Endothelial cell of umbilical vein (primary cell): ENCODE measurements around the gene DAB2. TPM values are rescaled to one million over a fixed set of nuclear protein-coding genes. Genes with fewer than 3 reads are reported as not detected.
"Not testable (repeated sequence)": the region's sequence is repeated elsewhere in the genome, so short reads cannot be mapped to it uniquely, and the experiment has no call there.

ENCODE experiments used
- BruUV-seq: library from RNA; stranded (reverse); fragments of 400-500 nt; replicated peaks from 2 replicates; lab custom pipeline; 2021; lab: Mats Ljungman, UMichigan
- CTCF ChIA-PET: fragments of 300-600, 350-600 bp; sonication (Branson Sonifier 250); formaldehyde crosslinking; loops from one replicate; lab custom pipeline; 2021; ENCODE audit warnings: antibody characterized with exemption, inconsistent platforms; lab: Charles Lee
- POLR2A ChIA-PET: fragments of 300-600, 350-600 bp; sonication (Branson Sonifier 250); formaldehyde crosslinking; loops from one replicate; lab custom pipeline; 2021; ENCODE audit warnings: antibody characterized with exemption, inconsistent platforms; lab: Charles Lee
- DNase-seq: peaks from one replicate; pipeline ENCODE4 v3.0.0-alpha.2; 2011; ENCODE audit warnings: low read depth, low spot score
- FAIRE-seq: peaks from 2 replicates; lab custom pipeline; 2011; peaks lifted over from hg19 to GRCh38; lab: Jason Lieb, UNC
- H2AFZ ChIP-seq: 2 replicates; pipeline ENCODE4 v1.6.0; 2012; ENCODE audit warnings: low read depth, low read length, control low read depth, inconsistent platforms
- H3K27ac ChIP-seq: 2 replicates; pipeline ENCODE4 v1.5.1; 2011; ENCODE audit warnings: low read depth, mild to moderate bottlenecking, control low read depth, low read length, moderate library complexity; ENCODE audit not compliant: insufficient read depth
- H3K27me3 ChIP-seq, 2 experiments: 2 replicates each; pipeline versions ENCODE4 v1.6.0 to v1.6.1; 2011; ENCODE audit warnings: low read length in 2 of 2, mixed read lengths in 1 of 2; ENCODE audit not compliant: control insufficient read depth in 2 of 2, insufficient read depth in 2 of 2
- H3K36me3 ChIP-seq, 2 experiments: 2 replicates in 1 of 2; 3 replicates in 1 of 2; pipeline ENCODE4 v1.5.1; 2011; ENCODE audit warnings: low read length in 2 of 2, mild to moderate bottlenecking in 1 of 2, moderate library complexity in 1 of 2; ENCODE audit not compliant: control insufficient read depth in 2 of 2, insufficient read depth in 2 of 2; ENCODE audit errors: extremely low read depth in 1 of 2
- H3K4me1 ChIP-seq: 3 replicates; pipeline ENCODE4 v1.5.1; 2011; ENCODE audit warnings: mild to moderate bottlenecking, low read length; ENCODE audit not compliant: control insufficient read depth, insufficient read depth; ENCODE audit errors: extremely low read depth
- H3K4me2 ChIP-seq: 2 replicates; pipeline ENCODE4 v1.6.1; 2011; ENCODE audit warnings: low read length, control low read depth, mixed read lengths; ENCODE audit not compliant: insufficient read depth
- H3K4me3 ChIP-seq, 3 experiments: fragments of 200-600 bp in 1 of 3; sonication (generic), shearing (Covaris generic) in 1 of 3; replicated peaks in 1 of 3; 2 replicates each; pipeline ENCODE4 v1.5.1; 2011 to 2016; ENCODE audit warnings: control low read depth in 3 of 3, low read length in 3 of 3, mild to moderate bottlenecking in 2 of 3, inconsistent platforms in 1 of 3, low read depth in 1 of 3, moderate library complexity in 1 of 3; ENCODE audit not compliant: insufficient read depth in 1 of 3
- H3K79me2 ChIP-seq: 2 replicates; pipeline ENCODE4 v1.6.0; 2012; ENCODE audit warnings: low read length, inconsistent platforms; ENCODE audit not compliant: control insufficient read depth, insufficient read depth
- H3K9ac ChIP-seq: replicated peaks from 2 replicates; pipeline ENCODE3; 2011; ENCODE audit warnings: low read length, control low read depth; ENCODE audit not compliant: insufficient read depth; ENCODE audit errors: extremely low read depth
- H3K9me1 ChIP-seq: replicated peaks from 3 replicates; pipeline ENCODE4 v1.6.0; 2011; ENCODE audit warnings: mild to moderate bottlenecking, low read length; ENCODE audit not compliant: control insufficient read depth, insufficient read depth; ENCODE audit errors: extremely low read depth
- H3K9me3 ChIP-seq: replicated peaks from 2 replicates; pipeline ENCODE4 v1.5.1; 2012; ENCODE audit warnings: low read length, inconsistent platforms; ENCODE audit not compliant: control insufficient read depth, insufficient read depth
- H4K20me1 ChIP-seq: replicated peaks from 2 replicates; pipeline ENCODE3; 2011; ENCODE audit warnings: mild to moderate bottlenecking, low read length; ENCODE audit not compliant: control insufficient read depth, insufficient read depth; ENCODE audit errors: extremely low read depth
- EZH2 ChIP-seq: IDR thresholded peaks from 2 replicates; pipeline ENCODE4 v1.6.1; 2012; ENCODE audit warnings: borderline replicate concordance, low read depth, mild to moderate bottlenecking, moderate library complexity, low read length, inconsistent platforms; ENCODE audit not compliant: severe bottlenecking
- FOS ChIP-seq: IDR thresholded peaks from 2 replicates; pipeline ENCODE4 v1.6.1; 2011; ENCODE audit warnings: mild to moderate bottlenecking, low read length, moderate library complexity, borderline replicate concordance; ENCODE audit not compliant: insufficient read depth
- GATA2 ChIP-seq: IDR thresholded peaks from 2 replicates; pipeline ENCODE4 v1.7.0; 2011; ENCODE audit warnings: low read depth, mild to moderate bottlenecking, moderate library complexity, mixed read lengths, low read length; ENCODE audit not compliant: insufficient read length, insufficient read depth
- JUN ChIP-seq: IDR thresholded peaks from 2 replicates; pipeline ENCODE4 v1.6.1; 2011; ENCODE audit warnings: borderline replicate concordance, low read depth; ENCODE audit not compliant: insufficient read length, insufficient read depth
- MYC ChIP-seq: IDR thresholded peaks from one replicate; pipeline ENCODE4 v1.6.1; 2011; ENCODE audit warnings: mild to moderate bottlenecking, low read depth, low read length
- POLR2A ChIP-seq: IDR thresholded peaks from 2 replicates; pipeline ENCODE4 v1.6.1; 2012; ENCODE audit warnings: low read depth, mild to moderate bottlenecking, control low read depth, low read length
- POLR2AphosphoS5 ChIP-seq: IDR thresholded peaks from 2 replicates; pipeline ENCODE4 v1.6.1; 2012; ENCODE audit warnings: low read depth, mild to moderate bottlenecking, control low read depth, low read length, moderate library complexity; ENCODE audit not compliant: insufficient read depth
- dilution Hi-C: fragments of 300-500 bp; cut with MboI; formaldehyde crosslinking; loops from one replicate; pipeline ENCODE4 v1.15.0; 2019; ENCODE audit warnings: low sequenced_read_pairs; ENCODE audit not compliant: extremely low pct_ligation_motif_present
- intact Hi-C: fragments of 100-400 bp; cut with micrococcal nuclease; formaldehyde crosslinking; loops from one replicate; pipeline ENCODE4 v1.10.0; 2022
- polyA plus RNA-seq, 4 experiments: library from polyadenylated mRNA; depleted of rRNA in 3 of 4; stranded (reverse) in 3 of 4; unstranded in 1 of 4; fragments of >200 nt; gene quantifications; 2 replicates each; pipeline versions ENCODE4 v1.2.1 to v1.2.3, GENCODE V29; 2011 to 2012; ENCODE audit warnings: missing spikeins in 1 of 4
- total RNA-seq: library from RNA; stranded (reverse); gene quantifications from 2 replicates; pipeline ENCODE4 v1.2.3, GENCODE V29; 2021
- TF ChIP-seq, protein P1 (sequence below), 2 donors: IDR thresholded peaks; 1 replicate in 1 of 2; 2 replicates in 1 of 2; pipeline ENCODE4 v1.5.1; 2011; ENCODE audit warnings: low read length in 2 of 2, mild to moderate bottlenecking in 2 of 2, moderate library complexity in 2 of 2, control low read depth in 1 of 2, inconsistent platforms in 1 of 2, low read depth in 1 of 2; ENCODE audit not compliant: insufficient read depth in 1 of 2; ENCODE audit errors: extremely low read depth in 1 of 2
- TF ChIP-seq, protein P2 (sequence below): IDR thresholded peaks from 2 replicates; pipeline ENCODE4 v1.6.1; 2011; ENCODE audit not compliant: insufficient read depth, insufficient read length

The DAB2 gene
- total and polyA plus RNA-seq, 2 donors (not counting 3 experiments of a cell fraction or from before 2014, with no cell fraction given) = 168 to 283 TPM

DNA sequence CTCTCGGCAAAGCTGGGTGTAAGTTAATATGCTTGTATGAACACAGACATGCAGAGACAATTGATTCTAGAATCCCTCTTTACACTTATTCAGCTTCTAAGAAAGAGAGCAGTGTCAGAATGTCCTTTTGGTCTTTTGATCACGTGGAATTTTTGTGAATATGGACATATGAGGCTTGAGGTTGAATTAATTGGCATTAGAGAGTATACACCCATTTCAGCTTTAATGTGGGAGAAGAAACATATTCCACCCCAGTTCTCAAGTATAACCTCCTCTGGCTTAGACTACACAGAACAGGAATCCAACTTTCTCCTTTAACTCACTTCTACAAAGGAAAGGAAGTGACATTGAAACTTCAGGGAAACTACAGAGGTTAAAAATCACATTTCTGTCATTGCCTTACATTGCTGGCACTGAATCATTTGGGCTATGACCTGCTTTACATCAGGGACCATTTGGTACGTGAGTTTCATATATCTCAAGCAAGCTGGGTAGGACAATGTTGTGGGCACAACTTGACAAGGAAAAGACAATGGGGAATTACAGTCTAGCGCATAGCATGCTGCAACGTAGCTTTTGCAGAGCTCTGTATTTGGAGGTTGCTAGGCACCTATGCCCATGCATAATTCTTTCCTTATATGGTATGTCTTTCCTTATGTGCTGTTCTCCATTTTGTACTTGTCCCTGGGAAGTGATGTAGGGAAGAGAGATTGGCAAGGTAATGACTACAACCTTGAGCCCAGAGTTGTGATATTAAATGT, 19.5 kb downstream of the DAB2 start:
- intact Hi-C loops (no loop called here), dilution Hi-C loops (loop anchor here (25.0 kb wide), 1 partner anchor 132 kb away; no protein-coding TSS in a partner anchor)
- no peaks in the 10 kb centered on the region for H3K27me3 ChIP-seq
- DNase-seq = no peak
- peaks cover 12 to 13% of the 10 kb centered on the region in 2 experiments for H3K36me3 ChIP-seq
- peaks cover 22% of the 10 kb centered on the region for H4K20me1 ChIP-seq
- BruUV-seq = no TSS peak
- H3K9me3 ChIP-seq = no peaks in the 10 kb centered on the region
- no peak for FAIRE-seq
- H3K27ac ChIP-seq = no peak overlapping the region
- TF ChIP-seq EZH2 (no peak), JUN (no peak), MYC (no peak), FOS (no peak), POLR2A (no peak), GATA2 (no peak), POLR2AphosphoS5 (no peak)
- TF ChIP-seq, protein P1, sequence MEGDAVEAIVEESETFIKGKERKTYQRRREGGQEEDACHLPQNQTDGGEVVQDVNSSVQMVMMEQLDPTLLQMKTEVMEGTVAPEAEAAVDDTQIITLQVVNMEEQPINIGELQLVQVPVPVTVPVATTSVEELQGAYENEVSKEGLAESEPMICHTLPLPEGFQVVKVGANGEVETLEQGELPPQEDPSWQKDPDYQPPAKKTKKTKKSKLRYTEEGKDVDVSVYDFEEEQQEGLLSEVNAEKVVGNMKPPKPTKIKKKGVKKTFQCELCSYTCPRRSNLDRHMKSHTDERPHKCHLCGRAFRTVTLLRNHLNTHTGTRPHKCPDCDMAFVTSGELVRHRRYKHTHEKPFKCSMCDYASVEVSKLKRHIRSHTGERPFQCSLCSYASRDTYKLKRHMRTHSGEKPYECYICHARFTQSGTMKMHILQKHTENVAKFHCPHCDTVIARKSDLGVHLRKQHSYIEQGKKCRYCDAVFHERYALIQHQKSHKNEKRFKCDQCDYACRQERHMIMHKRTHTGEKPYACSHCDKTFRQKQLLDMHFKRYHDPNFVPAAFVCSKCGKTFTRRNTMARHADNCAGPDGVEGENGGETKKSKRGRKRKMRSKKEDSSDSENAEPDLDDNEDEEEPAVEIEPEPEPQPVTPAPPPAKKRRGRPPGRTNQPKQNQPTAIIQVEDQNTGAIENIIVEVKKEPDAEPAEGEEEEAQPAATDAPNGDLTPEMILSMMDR (IDR thresholded peaks at IDR 0.05; ENCODE audit: extremely low read depth in 1 of 2, insufficient read depth in 1 of 2, low read depth in 1 of 2, low read length in 2 of 2) = no peak
- TF ChIP-seq, protein P2, sequence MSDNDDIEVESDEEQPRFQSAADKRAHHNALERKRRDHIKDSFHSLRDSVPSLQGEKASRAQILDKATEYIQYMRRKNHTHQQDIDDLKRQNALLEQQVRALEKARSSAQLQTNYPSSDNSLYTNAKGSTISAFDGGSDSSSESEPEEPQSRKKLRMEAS = no peak
- H3K4me2 ChIP-seq = no peak overlapping the region
- H3K4me3 ChIP-seq = no peak overlapping the region
- CTCF ChIA-PET = interaction anchor here (1.3 to 1.9 kb wide), 2 partner anchors 29 to 138 kb away, joined by 4 to 5 read pairs; no protein-coding TSS in a partner anchor
- peaks cover 93% of the 10 kb centered on the region for H3K79me2 ChIP-seq
- no peaks in the 10 kb centered on the region for H3K9me1 ChIP-seq
- H3K4me1 ChIP-seq = peaks cover 16% of the 10 kb centered on the region
- H2AFZ ChIP-seq = no peak overlapping the region
- POLR2A ChIA-PET = no interaction called here
- no peak overlapping the region for H3K9ac ChIP-seq

DNA sequence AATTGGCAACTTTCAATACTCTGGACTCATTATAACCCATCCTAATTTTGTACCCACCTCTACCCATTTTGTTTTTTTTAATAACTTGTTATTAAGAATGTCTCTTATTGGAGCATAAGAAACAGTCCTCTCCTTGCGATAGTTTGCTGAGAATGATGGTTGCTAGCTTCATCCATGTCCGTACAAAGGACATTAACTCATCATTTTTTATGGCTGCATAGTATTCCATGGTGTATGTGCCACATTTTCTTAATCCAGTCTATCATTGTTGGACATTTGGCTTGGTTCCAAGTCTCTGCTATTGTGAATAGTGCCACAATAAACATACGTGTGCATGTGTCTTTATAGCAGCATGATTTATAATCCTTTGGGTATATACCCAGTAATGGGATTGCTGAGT, 21.0 kb downstream of the DAB2 start:
- H3K9me1 ChIP-seq, H2AFZ ChIP-seq, FAIRE-seq, intact Hi-C loops, H3K4me2 ChIP-seq, BruUV-seq, H3K27me3 ChIP-seq, H3K27ac ChIP-seq, POLR2A ChIA-PET, H3K9me3 ChIP-seq, DNase-seq, H3K9ac ChIP-seq, H3K4me3 ChIP-seq: not testable (repeated sequence)
- CTCF ChIA-PET = interaction anchor here (1.4 to 2.1 kb wide), 2 partner anchors 10 to 28 kb away, joined by 3 to 5 read pairs; no protein-coding TSS in a partner anchor
- dilution Hi-C loops = loop anchor here (25.0 kb wide), 1 partner anchor 134 kb away; no protein-coding TSS in a partner anchor
- Histone ChIP-seq H3K4me1 (peaks cover 16% of the 10 kb centered on the region), H4K20me1 (peaks cover 22% of the 10 kb centered on the region), H3K36me3 (peaks cover 12 to 13% of the 10 kb centered on the region in 2 experiments), H3K79me2 (peaks cover 90% of the 10 kb centered on the region)
